ENCODE measurements around the gene NEK4.

NEK4 gene

GRCh38 chr3:52763466-52763865 is 7.3 kb downstream of the NEK4 start:
- Histone ChIP-seq H3K79me2 (ENCODE audit: control insufficient read depth, insufficient read depth, low read length, poor library complexity) (no peaks in the 10 kb centered on the region), H3K9me3 (ENCODE audit: insufficient read depth, low read depth, low read length) (no peaks in the 10 kb centered on the region), H3K9ac (ENCODE audit: low read length) (no peak overlapping the region)

DNA sequence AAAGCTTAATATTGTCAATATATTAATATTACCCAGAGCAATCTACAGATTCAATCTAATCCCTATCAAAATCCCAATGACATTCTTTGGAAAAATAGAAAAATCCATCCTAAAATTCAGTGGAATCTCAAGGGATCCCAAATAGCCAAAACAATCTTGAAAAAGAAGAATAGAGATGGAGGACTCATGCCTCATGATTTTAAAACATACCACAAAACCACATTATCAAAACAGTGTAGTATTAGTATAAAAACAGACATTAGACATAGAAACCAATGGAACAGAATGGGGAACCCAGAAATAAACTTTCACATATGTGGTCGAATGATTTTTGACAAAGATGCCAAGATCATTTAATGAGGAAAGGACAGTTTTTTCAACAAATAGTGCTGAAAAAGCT is 14.6 kb downstream of the NEK4 start:
- Histone ChIP-seq H3K4me2 (ENCODE audit: low read length) (no peak overlapping the region), H3K27me3 (ENCODE audit: insufficient read depth, low read length) (no peaks in the 10 kb centered on the region), H3K79me1 (ENCODE audit: low read length) (no peaks in the 10 kb centered on the region), H4K8ac (ENCODE audit: low read depth, low read length) (no peak overlapping the region), H4K91ac (ENCODE audit: low read depth, low read length) (no peak overlapping the region), H3K18ac (ENCODE audit: low read length) (no peak overlapping the region), H2BK120ac (ENCODE audit: insufficient read depth, low read length, poor library complexity) (no peak overlapping the region), H3K36me3 (ENCODE audit: control insufficient read depth in 1 of 2, insufficient read depth in 2 of 2, low read length in 2 of 2) (peaks cover 6 to 20% of the 10 kb centered on the region in 2 experiments), H3K4ac (ENCODE audit: low read depth, low read length) (no peak overlapping the region), H3K23ac (ENCODE audit: low read length) (no peak overlapping the region), H3K79me2 (ENCODE audit: control insufficient read depth, insufficient read depth, low read length, poor library complexity) (no peaks in the 10 kb centered on the region), H3K27ac (ENCODE audit: low read depth, low read length) (no peak overlapping the region), H3K4me1 (ENCODE audit: control insufficient read depth in 1 of 2, insufficient read depth in 2 of 2, low read length in 2 of 2) (no peaks in the 10 kb centered on the region), H3K4me3 (ENCODE audit: low read depth, low read length) (no peak overlapping the region), H2AFZ (ENCODE audit: insufficient read depth, low read length, poor library complexity) (no peak overlapping the region), H2AK5ac (ENCODE audit: low read length) (no peak overlapping the region), H3K14ac (ENCODE audit: low read length) (no peak overlapping the region), H2BK12ac (ENCODE audit: low read length) (no peak overlapping the region), H2BK5ac (ENCODE audit: low read depth, low read length, poor library complexity) (no peak overlapping the region), H3K9me3 (ENCODE audit: insufficient read depth, low read depth, low read length) (no peaks in the 10 kb centered on the region), H3K9ac (ENCODE audit: low read length) (no peak overlapping the region), H4K12ac (ENCODE audit: low read depth, low read length) (no peak overlapping the region)
- WGBS (ENCODE audit: extremely low coverage, insufficient coverage, insufficient read length), result no CpG with 5 or more reads among the region's 1 CpG
- DNase-seq, result no peak

More at GRCh38 chr3:52763466-52763865, 7.3 kb downstream of the NEK4 start:
- peaks cover 15 to 20% of the 10 kb centered on the region in 2 experiments for H3K36me3 ChIP-seq (ENCODE audit: control insufficient read depth in 1 of 2, insufficient read depth in 2 of 2, low read length in 2 of 2)
- no CpG with 5 or more reads among the region's 2 CpGs for whole genome bisulfite sequencing (ENCODE audit: extremely low coverage, insufficient coverage, insufficient read length)
- H3K79me1 ChIP-seq (ENCODE audit: low read length), result no peaks in the 10 kb centered on the region
- H2AK5ac ChIP-seq (ENCODE audit: low read length), result no peak overlapping the region
- no peak overlapping the region for H2BK120ac ChIP-seq (ENCODE audit: insufficient read depth, low read length, poor library complexity)
- no peak overlapping the region for H4K91ac ChIP-seq (ENCODE audit: low read depth, low read length)
- H2AFZ ChIP-seq (ENCODE audit: insufficient read depth, low read length, poor library complexity), result no peak overlapping the region
- no peak overlapping the region for H3K4ac ChIP-seq (ENCODE audit: low read depth, low read length)
- H2BK12ac ChIP-seq (ENCODE audit: low read length), result no peak overlapping the region
- no peak for DNase-seq
- no peak overlapping the region for H3K23ac ChIP-seq (ENCODE audit: low read length)
- no peak overlapping the region for H3K18ac ChIP-seq (ENCODE audit: low read length)
- no peak overlapping the region for H3K4me3 ChIP-seq (ENCODE audit: low read depth, low read length)
- H2BK5ac ChIP-seq (ENCODE audit: low read depth, low read length, poor library complexity), result no peak overlapping the region
- H3K27me3 ChIP-seq (ENCODE audit: insufficient read depth, low read length), result no peaks in the 10 kb centered on the region
- no peak overlapping the region for H4K8ac ChIP-seq (ENCODE audit: low read depth, low read length)
- no peak overlapping the region for H3K27ac ChIP-seq (ENCODE audit: low read depth, low read length)
- no peaks in the 10 kb centered on the region for H3K4me1 ChIP-seq (ENCODE audit: control insufficient read depth in 1 of 2, insufficient read depth in 2 of 2, low read length in 2 of 2)
- H4K12ac ChIP-seq (ENCODE audit: low read depth, low read length), result no peak overlapping the region
- H3K14ac ChIP-seq (ENCODE audit: low read length), result no peak overlapping the region
- H3K4me2 ChIP-seq (ENCODE audit: low read length), result no peak overlapping the region

DNA sequence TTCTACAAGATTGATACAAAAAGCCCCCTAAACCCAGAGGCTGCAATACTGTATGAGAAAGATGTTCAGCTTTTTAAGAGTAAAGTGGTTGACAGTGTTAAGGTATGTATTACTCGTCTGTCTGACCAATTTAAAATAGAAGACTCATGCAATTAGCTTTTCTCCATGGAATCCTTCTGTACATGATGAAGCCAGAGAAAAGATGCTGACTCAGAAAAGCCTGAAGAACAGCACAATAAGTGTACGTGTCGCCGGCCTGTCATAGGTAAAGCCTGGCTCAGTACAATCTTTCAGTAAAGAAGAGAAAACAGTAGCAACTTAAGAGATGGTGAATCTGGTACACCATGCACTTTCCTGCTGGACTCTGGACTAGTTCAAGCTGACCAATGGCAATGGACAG is 16.4 kb downstream of the NEK4 start:
- Histone ChIP-seq H3K9me3 (ENCODE audit: insufficient read depth, low read depth, low read length) (no peaks in the 10 kb centered on the region), H3K79me2 (ENCODE audit: control insufficient read depth, insufficient read depth, low read length, poor library complexity) (no peaks in the 10 kb centered on the region), H3K4me1 (ENCODE audit: control insufficient read depth in 1 of 2, insufficient read depth in 2 of 2, low read length in 2 of 2) (no peaks in the 10 kb centered on the region), H3K36me3 (ENCODE audit: control insufficient read depth in 1 of 2, insufficient read depth in 2 of 2, low read length in 2 of 2) (peaks cover 17 to 30% of the 10 kb centered on the region in 2 experiments), H3K79me1 (ENCODE audit: low read length) (no peaks in the 10 kb centered on the region), H3K4me2 (ENCODE audit: low read length) (no peak overlapping the region), H3K27me3 (ENCODE audit: insufficient read depth, low read length) (no peaks in the 10 kb centered on the region), H3K14ac (ENCODE audit: low read length) (no peak overlapping the region), H2AFZ (ENCODE audit: insufficient read depth, low read length, poor library complexity) (no peak overlapping the region), H3K9ac (ENCODE audit: low read length) (no peak overlapping the region), H2AK5ac (ENCODE audit: low read length) (no peak overlapping the region), H2BK120ac (ENCODE audit: insufficient read depth, low read length, poor library complexity) (no peak overlapping the region), H4K12ac (ENCODE audit: low read depth, low read length) (no peak overlapping the region), H2BK12ac (ENCODE audit: low read length) (no peak overlapping the region), H3K4me3 (ENCODE audit: low read depth, low read length) (no peak overlapping the region), H3K18ac (ENCODE audit: low read length) (no peak overlapping the region), H3K27ac (ENCODE audit: low read depth, low read length) (no peak overlapping the region), H4K91ac (ENCODE audit: low read depth, low read length) (no peak overlapping the region), H2BK5ac (ENCODE audit: low read depth, low read length, poor library complexity) (no peak overlapping the region), H4K8ac (ENCODE audit: low read depth, low read length) (no peak overlapping the region), H3K4ac (ENCODE audit: low read depth, low read length) (no peak overlapping the region), H3K23ac (ENCODE audit: low read length) (no peak overlapping the region)
- DNase-seq, result no peak
- no CpG with 5 or more reads among the region's 4 CpGs for WGBS (ENCODE audit: extremely low coverage, insufficient coverage, insufficient read length)

- WGBS (ENCODE audit: extremely low coverage, insufficient coverage, insufficient read length), result no CpG with 5 or more reads among the region's 3 CpGs
- no peak for DNase-seq
- H4K12ac ChIP-seq (ENCODE audit: low read depth, low read length), result no peak overlapping the region
Measured at GRCh38 chr3:52752045-52752660, 18.6 kb downstream of the NEK4 start.

More at GRCh38 chr3:52752045-52752660, 18.6 kb downstream of the NEK4 start:
- H3K79me2 ChIP-seq (ENCODE audit: control insufficient read depth, insufficient read depth, low read length, poor library complexity), result no peaks in the 10 kb centered on the region
- H3K79me1 ChIP-seq (ENCODE audit: low read length), result no peaks in the 10 kb centered on the region
- H3K23ac ChIP-seq (ENCODE audit: low read length), result no peak overlapping the region
- no peak overlapping the region for H3K14ac ChIP-seq (ENCODE audit: low read length)
- H2AK5ac ChIP-seq (ENCODE audit: low read length), result no peak overlapping the region
- H3K27ac ChIP-seq (ENCODE audit: low read depth, low read length), result no peak overlapping the region
- H3K27me3 ChIP-seq (ENCODE audit: insufficient read depth, low read length), result no peaks in the 10 kb centered on the region
- no peak overlapping the region for H2BK12ac ChIP-seq (ENCODE audit: low read length)
- no peak overlapping the region for H3K9ac ChIP-seq (ENCODE audit: low read length)
- peaks cover 25 to 38% of the 10 kb centered on the region in 2 experiments for H3K36me3 ChIP-seq (ENCODE audit: control insufficient read depth in 1 of 2, insufficient read depth in 2 of 2, low read length in 2 of 2)
- H3K4ac ChIP-seq (ENCODE audit: low read depth, low read length), result no peak overlapping the region
- no peak overlapping the region for H3K18ac ChIP-seq (ENCODE audit: low read length)
- H3K9me3 ChIP-seq (ENCODE audit: insufficient read depth, low read depth, low read length), result no peaks in the 10 kb centered on the region
- H3K4me1 ChIP-seq (ENCODE audit: control insufficient read depth in 1 of 2, insufficient read depth in 2 of 2, low read length in 2 of 2), result no peaks in the 10 kb centered on the region
- H4K91ac ChIP-seq (ENCODE audit: low read depth, low read length), result no peak overlapping the region
- H2BK120ac ChIP-seq (ENCODE audit: insufficient read depth, low read length, poor library complexity), result no peak overlapping the region
- no peak overlapping the region for H3K4me2 ChIP-seq (ENCODE audit: low read length)
- no peak overlapping the region for H2AFZ ChIP-seq (ENCODE audit: insufficient read depth, low read length, poor library complexity)
- H3K4me3 ChIP-seq (ENCODE audit: low read depth, low read length), result no peak overlapping the region
- no peak overlapping the region for H2BK5ac ChIP-seq (ENCODE audit: low read depth, low read length, poor library complexity)
- H4K8ac ChIP-seq (ENCODE audit: low read depth, low read length), result no peak overlapping the region
